ENCODE data around the gene KIF26A.
A peak's percentile ranks its signal among the peaks of the same experiment; 100 is the strongest.
"Not testable (repeated sequence)": the region's sequence is repeated elsewhere in the genome, so short reads cannot be mapped to it uniquely, and the experiment has no call there.

The KIF26A gene

GRCh38 chr14:104224131-104224505, 85.7 kb downstream of the KIF26A start:
- TF ChIP-seq CTCF (IDR thresholded peaks at IDR 0.05; ENCODE audit: low read depth, low read length, missing control alignments), result no peak
- Histone ChIP-seq H3K36me3 (replicated peaks) (no peaks in the 10 kb centered on the region), H3K27ac (no peak overlapping the region), H3K4me3 (ENCODE audit: low read depth, low read length) (no peak overlapping the region), H3K27me3 (replicated peaks) (no peaks in the 10 kb centered on the region)
- in situ Hi-C loops (cut with HindIII; ENCODE audit: low pct_ligation_motif_present, low sequenced_read_pairs), result no loop called here
- DNase-seq, result no peak

- no peak for DNase-seq
- in situ Hi-C loops (cut with HindIII; ENCODE audit: low pct_ligation_motif_present, low sequenced_read_pairs), result no loop called here
Measured at GRCh38 chr14:104224506-104225277, 86.3 kb downstream of the KIF26A start.

GRCh38 chr14:104225278-104226190, 87.1 kb downstream of the KIF26A start:
- in situ Hi-C loops (cut with HindIII; ENCODE audit: low pct_ligation_motif_present, low sequenced_read_pairs); H3K4me3 ChIP-seq (ENCODE audit: low read depth, low read length); H3K36me3 ChIP-seq (replicated peaks); DNase-seq; H3K27me3 ChIP-seq (replicated peaks); H3K27ac ChIP-seq: not testable (repeated sequence)

More at GRCh38 chr14:104224506-104225277, 86.3 kb downstream of the KIF26A start:
- peak; percentile 12 for TF ChIP-seq CTCF (IDR thresholded peaks at IDR 0.05; ENCODE audit: low read depth, low read length, missing control alignments)
- no peaks in the 10 kb centered on the region for H3K27me3 ChIP-seq (replicated peaks)
- no peaks in the 10 kb centered on the region for H3K36me3 ChIP-seq (replicated peaks)
- H3K4me3 ChIP-seq (ENCODE audit: low read depth, low read length), result no peak overlapping the region
- H3K27ac ChIP-seq, result no peak overlapping the region

GRCh38 chr14:104226421-104227383, 88.3 kb downstream of the KIF26A start:
- no peak for DNase-seq
- in situ Hi-C loops (cut with HindIII; ENCODE audit: low pct_ligation_motif_present, low sequenced_read_pairs), result no loop called here
- H3K27me3 ChIP-seq (replicated peaks), result no peaks in the 10 kb centered on the region

GRCh38 chr14:104227806-104228205, 89.4 kb downstream of the KIF26A start:
- no peaks in the 10 kb centered on the region for H3K36me3 ChIP-seq (replicated peaks)
- H3K27me3 ChIP-seq (replicated peaks), result no peaks in the 10 kb centered on the region
- no peak for TF ChIP-seq CTCF (IDR thresholded peaks at IDR 0.05; ENCODE audit: low read depth, low read length, missing control alignments)
- DNase-seq, result no peak
- in situ Hi-C loops (cut with HindIII; ENCODE audit: low pct_ligation_motif_present, low sequenced_read_pairs), result no loop called here
- no peak overlapping the region for H3K27ac ChIP-seq
- no peak overlapping the region for H3K4me3 ChIP-seq (ENCODE audit: low read depth, low read length)

More at GRCh38 chr14:104226421-104227383, 88.3 kb downstream of the KIF26A start:
- Histone ChIP-seq H3K36me3 (replicated peaks) (no peaks in the 10 kb centered on the region), H3K4me3 (ENCODE audit: low read depth, low read length) (no peak overlapping the region), H3K27ac (no peak overlapping the region)
- TF ChIP-seq CTCF (IDR thresholded peaks at IDR 0.05; ENCODE audit: low read depth, low read length, missing control alignments), result no peak

All from brain microvascular endothelial cell (primary cell).